KOPT-K1 (cell line): ENCODE results near the gene NCF4.

ENCODE experiments used
- H3K27ac ChIP-seq: fragments of 200-600 bp; sonication (generic); 2 replicates; pipeline ENCODE4 v1.5.1; 2016; ENCODE audit warnings: antibody characterized with exemption, mild to moderate bottlenecking, low read depth, low read length; ENCODE audit not compliant: poor library complexity, severe bottlenecking
- H3K36me3 ChIP-seq: fragments of 200-600 bp; sonication (generic); 2 replicates; pipeline ENCODE4 v1.5.1; 2017; ENCODE audit warnings: antibody characterized with exemption, mild to moderate bottlenecking, low read length, moderate library complexity; ENCODE audit not compliant: insufficient read depth
- H3K9me3 ChIP-seq: fragments of 200-600 bp; sonication (generic); 2 replicates; pipeline ENCODE4 v1.5.1; 2017; ENCODE audit warnings: antibody characterized with exemption, low read length, mild to moderate bottlenecking; ENCODE audit not compliant: insufficient read depth, poor library complexity, severe bottlenecking

NCF4 gene

DNA sequence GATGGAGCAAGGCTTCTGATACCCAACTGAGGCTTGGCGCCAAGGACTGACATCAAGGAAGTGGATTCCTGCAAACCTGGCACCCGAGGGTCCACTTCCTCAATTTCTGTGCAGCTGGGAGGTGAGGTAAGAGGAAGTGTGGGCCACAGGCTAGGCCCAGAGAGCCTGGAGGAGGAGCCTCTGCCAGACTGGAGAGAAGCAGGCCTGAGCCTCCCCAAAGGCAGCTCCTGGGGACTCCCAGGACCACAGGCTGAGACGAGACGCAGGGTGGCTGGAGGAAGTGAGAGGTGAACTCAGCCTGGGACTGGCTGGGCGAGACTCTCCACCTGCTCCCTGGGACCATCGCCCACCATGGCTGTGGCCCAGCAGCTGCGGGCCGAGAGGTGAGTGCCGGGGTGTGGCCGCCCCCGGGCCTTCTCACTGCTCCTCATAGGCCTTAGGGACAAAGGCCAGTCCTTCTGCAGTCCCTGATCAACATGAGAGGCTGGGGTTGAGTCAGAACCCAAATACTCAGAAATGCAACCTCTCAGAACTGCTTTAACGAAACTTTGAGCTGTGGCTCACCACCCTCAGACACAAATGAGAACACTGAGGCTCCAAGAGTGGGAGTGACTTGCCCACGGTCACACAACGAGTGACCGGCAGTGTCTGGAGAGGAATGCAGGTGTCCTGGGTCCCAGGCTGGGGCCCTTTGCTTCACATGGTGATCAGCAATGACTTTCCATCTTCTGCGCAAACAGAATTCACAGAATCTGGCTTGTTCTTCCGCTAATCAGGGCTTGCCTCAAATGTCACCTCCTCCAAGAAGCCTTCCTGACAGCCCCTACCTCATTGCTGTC, at the start of gene NCF4:
Gene NCF4 (plus strand): TSS at position 186 of the 839 bp plus-strand sequence. CDS start 166 bp downstream, at position 352.
- no peaks in the 10 kb centered on the region for H3K9me3 ChIP-seq
- no peak within 1 kb of the TSS for H3K27ac ChIP-seq
- H3K36me3 ChIP-seq: no peaks in the 10 kb centered on the region

DNA sequence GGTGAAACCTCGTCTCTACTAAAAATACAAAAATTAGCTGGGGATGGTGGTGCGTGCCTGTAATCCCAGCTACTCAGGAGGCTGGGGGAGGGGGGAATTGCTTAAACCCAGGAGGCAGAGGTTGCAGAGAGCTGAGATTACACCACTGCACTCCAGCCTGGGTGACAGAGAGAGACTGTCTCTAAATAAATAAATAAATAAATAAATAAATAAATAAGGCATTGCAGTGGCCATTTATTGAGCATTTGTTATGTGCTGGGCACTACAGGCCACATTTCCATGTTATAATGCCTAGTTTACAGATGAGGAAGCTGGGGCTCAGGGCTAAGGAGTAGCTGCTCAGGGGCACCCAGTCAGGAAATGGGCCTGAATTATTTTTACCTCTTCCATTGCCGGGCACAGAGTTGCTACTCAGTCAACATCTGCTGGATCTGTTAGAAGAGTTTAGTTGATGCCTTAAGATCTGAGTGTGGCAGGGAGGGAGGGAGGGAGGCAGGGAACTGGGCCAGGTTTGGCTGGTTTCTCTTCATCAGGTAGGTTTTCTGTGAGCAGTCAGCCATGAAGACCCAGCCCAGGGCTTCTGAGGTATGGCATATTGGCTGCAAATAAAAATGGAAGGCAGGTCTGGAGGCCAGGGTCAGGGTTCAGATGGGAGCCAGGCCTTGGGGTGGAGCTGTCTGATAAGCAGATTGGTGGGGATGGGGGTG, 49.6 kb upstream of the NCF4 start:
- Histone ChIP-seq H3K36me3 (no peaks in the 10 kb centered on the region), H3K9me3 (no peaks in the 10 kb centered on the region), H3K27ac (no peak overlapping the region)

DNA sequence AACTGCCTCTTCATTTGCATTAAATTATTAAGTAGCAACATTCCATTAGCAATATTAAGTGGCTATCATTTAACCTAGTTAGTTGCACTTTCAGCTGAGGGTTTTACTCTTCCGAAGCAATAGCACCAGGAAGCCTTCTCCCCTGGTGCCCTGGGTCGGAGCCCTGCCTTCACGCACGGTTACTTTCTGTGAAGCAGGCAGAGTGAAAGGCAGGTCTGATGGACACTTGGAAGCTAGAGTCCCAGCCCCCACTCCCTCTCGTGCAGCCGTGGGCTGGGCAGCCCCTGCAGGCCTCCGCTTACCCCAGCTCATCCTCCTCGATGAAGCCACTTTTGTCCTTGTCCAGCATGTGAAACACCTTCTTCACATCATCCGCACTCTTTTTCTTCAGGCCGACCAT, 46.0 kb upstream of the NCF4 start:
- no peaks in the 10 kb centered on the region for H3K36me3 ChIP-seq
- H3K27ac ChIP-seq: no peak overlapping the region
- H3K9me3 ChIP-seq: no peaks in the 10 kb centered on the region

DNA sequence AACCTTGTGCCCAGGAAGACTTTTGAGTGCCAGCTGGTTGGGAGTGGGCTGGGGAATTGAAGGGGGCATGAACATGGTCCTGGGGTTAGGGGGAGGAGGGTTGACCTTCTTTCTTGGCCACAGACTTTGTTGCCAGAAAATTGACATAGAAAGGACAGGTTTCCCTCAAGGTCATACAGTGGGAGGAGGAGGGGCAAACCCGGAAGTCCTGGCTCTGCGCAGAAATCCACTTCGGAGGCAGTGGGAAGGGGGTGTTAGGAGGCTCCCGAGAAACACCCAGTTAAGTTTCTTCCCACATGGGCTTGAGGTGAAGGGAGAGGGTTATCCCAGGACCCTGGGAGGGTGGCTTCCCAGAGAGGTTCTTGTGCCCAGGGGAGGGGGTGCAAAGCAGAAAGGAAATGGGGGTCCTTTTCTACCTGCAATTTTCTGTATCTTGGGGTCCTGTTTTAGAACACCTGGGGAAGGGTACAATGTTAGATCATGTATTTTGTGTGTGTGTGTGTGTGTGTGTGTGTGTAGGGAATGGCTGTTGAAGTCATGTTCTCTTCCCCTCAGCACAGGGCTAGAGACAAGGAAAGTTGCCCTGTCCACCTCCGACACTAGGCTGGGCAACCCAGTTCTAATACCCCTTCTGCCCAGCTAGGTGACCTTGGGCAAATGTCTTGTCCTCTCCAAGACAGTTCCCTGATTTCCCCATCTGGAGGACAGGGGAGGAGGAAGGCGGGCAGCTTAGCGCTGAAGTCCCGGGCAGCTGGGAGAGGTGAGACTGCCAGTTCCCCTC, 45.1 kb upstream of the NCF4 start:
- Histone ChIP-seq H3K27ac (no peak overlapping the region), H3K9me3 (no peaks in the 10 kb centered on the region), H3K36me3 (no peaks in the 10 kb centered on the region)

- no peaks in the 10 kb centered on the region for H3K36me3 ChIP-seq
- no peak overlapping the region for H3K27ac ChIP-seq
- no peaks in the 10 kb centered on the region for H3K9me3 ChIP-seq
Observed at GRCh38 chr22:36816339-36816635, 44.5 kb upstream of the NCF4 start.

GRCh38 chr22:36816636-36817524, 43.9 kb upstream of the NCF4 start, which contains the start of gene PVALB:
TSS of gene PVALB (minus strand) at chr22:36817035. CDS start at chr22:36817005, 30 bp downstream.
- H3K9me3 ChIP-seq: no peaks in the 10 kb centered on the region
- no peak within 1 kb of the TSS for H3K27ac ChIP-seq
- no peaks in the 10 kb centered on the region for H3K36me3 ChIP-seq

- Histone ChIP-seq H3K27ac (no peak overlapping the region), H3K36me3 (no peaks in the 10 kb centered on the region), H3K9me3 (no peaks in the 10 kb centered on the region)
Observed at GRCh38 chr22:36817525-36817848, 43.3 kb upstream of the NCF4 start.

DNA sequence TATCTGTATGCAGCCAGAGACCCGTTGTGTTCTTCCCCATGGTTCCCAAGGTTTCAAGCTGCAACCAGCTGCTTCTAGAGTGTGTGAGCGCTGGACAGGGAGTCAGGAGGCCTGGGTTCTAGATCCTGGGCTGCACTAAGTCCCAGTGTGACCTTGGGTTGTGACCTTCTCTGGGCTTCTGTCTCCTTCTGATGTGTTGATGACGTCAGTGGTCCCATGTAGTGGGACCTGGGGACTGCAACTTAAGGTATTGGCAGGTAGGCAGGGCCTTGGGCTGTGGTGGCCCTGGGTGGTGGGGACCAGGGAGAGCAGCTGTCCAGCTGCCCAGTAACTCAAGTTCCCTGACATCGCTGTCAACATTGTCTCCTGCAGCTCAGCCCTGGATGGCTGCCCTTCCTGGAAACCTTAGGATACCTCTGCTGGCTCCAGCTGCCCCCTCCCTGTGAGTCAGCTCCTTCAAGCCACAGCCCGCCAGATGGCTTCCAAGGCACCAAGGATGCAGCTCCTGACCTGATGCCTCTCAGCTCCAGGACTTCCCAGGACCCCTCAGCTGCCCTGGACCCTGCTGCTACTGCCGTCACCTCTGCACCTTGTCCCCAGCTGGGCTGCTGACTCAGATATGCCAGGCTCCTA, 42.7 kb upstream of the NCF4 start:
- no peaks in the 10 kb centered on the region for H3K9me3 ChIP-seq
- H3K27ac ChIP-seq: no peak overlapping the region
- no peaks in the 10 kb centered on the region for H3K36me3 ChIP-seq

GRCh38 chr22:36819112-36819511, 41.7 kb upstream of the NCF4 start:
- Histone ChIP-seq H3K27ac (no peak overlapping the region), H3K36me3 (no peaks in the 10 kb centered on the region), H3K9me3 (no peaks in the 10 kb centered on the region)

DNA sequence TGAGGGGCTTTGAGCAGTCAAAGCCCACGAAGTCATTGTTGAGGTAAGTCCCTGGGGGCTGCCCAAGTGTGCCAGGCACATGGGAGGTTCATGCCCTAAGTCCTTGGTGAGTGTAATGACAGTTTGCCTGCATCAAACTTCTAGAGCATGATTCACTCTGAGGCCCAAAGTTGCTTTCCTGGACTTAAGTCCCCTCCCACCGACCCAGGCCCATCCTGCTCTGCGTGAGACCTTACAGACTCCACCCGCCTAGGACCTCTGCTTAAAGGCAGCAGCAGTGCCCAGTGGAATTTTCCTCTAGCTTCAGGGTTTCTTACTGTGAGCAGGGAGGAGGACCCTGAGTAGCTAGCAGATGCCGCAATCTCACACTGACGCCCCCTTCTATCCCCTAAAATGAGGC, 38.2 kb upstream of the NCF4 start:
- no peaks in the 10 kb centered on the region for H3K36me3 ChIP-seq
- H3K9me3 ChIP-seq: no peaks in the 10 kb centered on the region
- no peak overlapping the region for H3K27ac ChIP-seq

DNA sequence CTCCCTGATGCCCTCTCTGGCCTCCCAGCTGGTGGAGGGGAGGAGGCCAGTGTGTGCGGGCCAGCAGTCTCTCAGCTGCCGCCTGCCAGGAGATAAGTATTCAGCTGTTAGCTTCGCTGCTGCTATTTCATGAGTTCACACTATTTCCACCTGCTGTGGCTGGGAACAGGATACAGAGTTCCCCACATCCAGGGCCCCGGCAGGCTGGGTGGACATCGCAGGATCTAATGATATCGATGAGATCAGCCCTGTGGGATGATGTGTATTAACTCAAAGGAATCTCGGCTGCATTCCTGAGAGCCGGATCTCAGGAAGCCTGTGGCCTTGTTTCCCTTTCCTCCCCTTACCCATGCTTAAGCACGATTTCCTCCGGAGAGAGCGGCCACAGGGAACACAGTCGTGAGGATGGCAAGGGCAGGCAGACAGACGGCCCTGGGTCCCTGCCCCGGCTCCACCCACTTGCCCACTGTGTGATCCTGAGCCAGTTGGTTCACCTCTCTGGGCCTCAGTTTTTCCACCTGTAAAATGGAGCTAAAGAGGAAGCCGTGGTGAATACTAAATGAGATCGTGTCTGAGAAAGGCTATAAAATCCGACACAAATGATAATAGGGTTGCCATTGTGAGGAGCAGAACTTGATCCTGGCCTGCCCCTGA, 37.5 kb upstream of the NCF4 start:
- Histone ChIP-seq H3K9me3 (no peaks in the 10 kb centered on the region), H3K36me3 (no peaks in the 10 kb centered on the region), H3K27ac (no peak overlapping the region)

- no peak overlapping the region for H3K27ac ChIP-seq
- H3K9me3 ChIP-seq: no peaks in the 10 kb centered on the region
- no peaks in the 10 kb centered on the region for H3K36me3 ChIP-seq
Observed at GRCh38 chr22:36824655-36825054, 36.2 kb upstream of the NCF4 start.

- Histone ChIP-seq H3K36me3 (no peaks in the 10 kb centered on the region), H3K27ac (no peak overlapping the region), H3K9me3 (no peaks in the 10 kb centered on the region)
Observed at GRCh38 chr22:36826262-36826661, 34.5 kb upstream of the NCF4 start.

DNA sequence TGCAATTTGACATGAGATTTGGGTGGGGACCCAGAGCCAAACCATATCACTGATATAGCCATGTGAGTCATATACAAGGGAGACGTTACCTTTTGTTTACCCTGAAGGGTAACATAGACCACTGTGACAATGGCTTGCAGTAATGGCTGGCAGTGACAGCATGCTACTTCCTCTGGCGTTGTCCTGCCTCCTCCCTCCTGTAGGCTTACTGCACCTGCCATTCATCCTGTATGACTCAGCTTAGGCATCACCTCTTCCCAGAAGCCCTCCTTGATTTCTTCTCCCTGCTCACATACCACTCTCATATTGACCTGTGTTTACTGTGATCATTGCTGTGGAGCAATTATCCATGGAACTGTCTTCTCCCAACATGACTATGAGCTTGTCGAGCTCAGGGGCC, 32.0 kb upstream of the NCF4 start:
- H3K36me3 ChIP-seq: no peaks in the 10 kb centered on the region
- H3K9me3 ChIP-seq: peaks cover 5% of the 10 kb centered on the region
- H3K27ac ChIP-seq: no peak overlapping the region
